GM21717 (cell line): ENCODE data around the gene VPS13C.
"Not testable (repeated sequence)": the region's sequence is repeated elsewhere in the genome, so short reads cannot be mapped to it uniquely, and the experiment has no call there.

Experiments
- ATAC-seq: cut with Tn5 transposase; IDR thresholded peaks from one replicate; pipeline ENCODE4 v1.9.1; 2021; ENCODE audit warnings: mild to moderate bottlenecking, moderate library complexity; ENCODE audit not compliant: unreplicated experiment

Gene VPS13C

DNA sequence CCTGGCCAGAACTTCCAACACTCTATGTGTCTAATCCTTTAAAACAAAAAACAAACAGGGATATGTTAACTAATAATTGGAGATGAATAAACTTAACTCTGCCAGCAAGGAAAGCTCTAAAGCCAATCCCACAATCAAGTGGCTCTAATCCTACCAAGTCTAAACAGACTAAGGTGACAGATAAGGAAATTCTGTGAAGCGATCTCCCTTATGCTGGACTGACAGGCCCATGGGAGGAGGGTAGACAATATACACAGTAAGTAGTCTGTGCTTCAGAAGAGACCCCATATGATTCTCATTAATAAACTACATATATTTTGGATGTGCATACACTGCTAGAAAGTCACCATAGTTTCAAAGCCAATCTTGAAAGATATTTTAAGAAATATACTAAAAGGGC lies 10.1 kb downstream of the VPS13C start:
- no peak for ATAC-seq

DNA sequence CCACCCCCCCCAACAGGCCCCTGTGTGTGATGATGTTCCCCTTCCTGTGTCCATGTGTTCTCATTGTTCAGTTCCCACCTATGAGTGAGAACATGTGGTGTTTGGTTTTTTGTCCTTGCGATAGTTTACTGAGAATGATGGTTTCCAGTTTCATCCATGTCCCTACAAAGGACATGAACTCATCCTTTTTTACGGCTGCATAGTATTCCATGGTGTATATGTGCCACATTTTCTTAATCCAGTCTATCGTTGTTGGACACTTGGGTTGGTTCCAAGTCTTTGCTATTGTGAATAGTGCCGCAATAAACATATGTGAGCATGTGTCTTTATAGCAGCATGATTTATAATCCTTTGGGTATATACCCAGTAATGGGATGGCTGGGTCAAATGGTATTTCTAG lies 12.0 kb downstream of the VPS13C start:
- not testable (repeated sequence) for ATAC-seq

DNA sequence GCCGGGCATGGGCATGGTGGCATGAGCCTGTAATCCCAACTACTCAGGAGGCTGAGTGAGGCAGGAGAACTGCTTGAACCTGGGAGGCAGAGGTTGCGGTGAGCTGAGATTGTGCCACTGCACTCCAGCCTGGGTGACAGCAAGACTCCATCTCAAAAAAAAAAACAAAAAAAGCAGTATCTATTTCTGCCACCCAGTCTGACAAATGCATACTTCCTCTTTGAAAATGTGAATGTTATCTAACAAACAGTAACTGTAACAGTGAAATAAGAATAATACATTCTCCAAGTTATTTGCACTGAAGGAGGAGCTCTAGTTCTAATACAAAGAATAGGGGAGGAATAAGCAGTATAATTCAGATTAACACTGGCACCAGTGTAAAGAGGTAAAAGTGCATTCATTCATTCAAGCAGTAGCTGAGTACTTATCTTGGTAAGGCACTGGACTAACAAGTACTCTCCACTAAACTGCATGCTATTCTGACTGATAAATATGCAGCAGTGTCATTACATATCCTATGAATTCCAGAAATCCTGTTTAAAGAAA lies 12.9 kb downstream of the VPS13C start:
- no peak for ATAC-seq

DNA sequence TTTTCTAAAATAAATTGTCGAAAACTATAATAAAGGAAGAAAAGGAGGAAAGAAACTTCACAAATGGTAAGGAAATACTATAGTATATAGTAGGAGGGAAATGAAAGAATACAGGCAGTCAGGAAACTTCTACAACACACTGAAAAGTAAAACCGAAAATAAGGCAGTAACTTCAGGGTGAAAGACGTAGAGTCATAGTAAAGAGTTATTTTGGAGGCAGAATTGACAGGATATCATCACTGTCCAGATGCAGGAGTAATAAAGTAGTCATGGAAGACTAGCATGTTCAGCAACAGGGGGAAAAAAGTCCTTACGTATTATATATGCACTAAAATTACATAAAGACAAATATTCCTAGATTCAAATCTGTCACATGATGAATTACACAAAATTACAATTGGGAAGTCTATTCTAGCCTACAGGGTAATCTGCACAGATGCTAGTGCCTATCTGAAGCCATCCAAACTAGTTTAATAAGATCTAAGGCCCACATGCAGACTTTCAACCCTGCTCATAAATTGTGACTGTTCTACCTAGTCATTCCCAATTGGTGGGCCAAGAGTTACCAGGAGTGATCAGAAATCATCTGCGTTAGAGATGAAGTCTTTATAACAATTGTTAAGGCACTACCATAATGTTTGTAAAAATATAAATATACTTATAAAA lies 14.0 kb downstream of the VPS13C start:
- peak; percentile 85 for ATAC-seq

DNA sequence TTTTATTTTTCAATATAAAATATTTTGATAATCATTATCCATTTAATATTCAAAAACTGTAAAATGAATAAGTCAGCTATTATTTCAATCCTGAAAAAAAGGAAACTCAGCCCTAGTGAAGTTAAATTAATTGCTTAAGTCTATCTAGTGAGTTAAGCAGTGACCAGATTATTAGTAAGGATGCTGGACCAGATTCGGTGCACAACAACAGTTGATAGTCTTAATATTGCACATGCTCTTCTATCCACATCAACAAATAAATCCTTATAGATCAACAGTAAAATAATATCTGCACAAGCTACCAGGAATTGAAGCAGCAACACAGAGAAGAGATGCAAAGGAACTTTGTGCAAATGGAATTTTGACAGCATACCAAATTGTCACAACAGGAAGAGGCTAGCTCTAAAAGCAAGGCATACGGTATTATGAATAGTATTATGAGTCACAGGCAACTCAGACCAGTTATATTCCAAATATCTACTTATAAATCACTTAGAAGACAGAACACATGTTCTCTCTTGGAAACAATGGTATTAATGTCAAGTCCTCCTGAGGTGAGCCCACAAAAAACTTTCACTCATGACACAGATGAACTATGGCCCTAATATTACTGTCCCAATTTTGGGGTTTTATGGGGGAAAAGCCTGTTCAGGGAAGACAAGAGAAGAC lies 24.9 kb downstream of the VPS13C start:
- no peak for ATAC-seq

DNA sequence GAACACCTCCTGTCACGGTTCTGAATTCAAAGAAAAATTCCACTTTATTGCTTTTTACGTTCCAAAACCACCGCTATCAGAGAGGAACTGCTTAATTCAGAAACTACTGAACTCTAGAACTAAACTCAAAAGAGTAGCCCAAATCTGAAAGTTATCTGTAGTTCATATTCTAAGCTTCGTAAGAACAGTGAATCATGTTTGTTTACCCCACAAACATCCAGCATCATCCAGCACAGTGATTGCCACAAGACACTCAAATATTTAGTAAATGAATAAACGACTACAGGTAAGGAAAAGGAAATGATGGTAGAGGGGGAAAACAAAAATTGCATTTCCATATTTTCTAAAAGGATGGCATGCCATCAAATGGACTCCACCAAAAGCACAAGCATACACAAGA lies 32.3 kb downstream of the VPS13C start:
- no peak for ATAC-seq

DNA sequence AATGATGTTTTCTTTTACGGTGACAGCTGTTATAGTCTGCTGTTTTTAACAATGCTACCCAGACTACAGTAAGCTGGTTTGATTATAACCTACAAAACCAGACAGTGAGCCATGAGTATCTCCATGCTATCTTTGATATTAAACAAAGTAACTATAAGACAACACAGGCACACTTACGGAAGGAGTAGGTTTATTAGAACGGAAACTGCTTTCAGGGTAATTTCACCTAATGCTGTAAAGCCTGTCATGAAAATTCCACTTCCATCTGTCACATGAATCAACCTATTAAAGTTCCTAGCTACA lies 33.0 kb downstream of the VPS13C start:
- ATAC-seq, result no peak

DNA sequence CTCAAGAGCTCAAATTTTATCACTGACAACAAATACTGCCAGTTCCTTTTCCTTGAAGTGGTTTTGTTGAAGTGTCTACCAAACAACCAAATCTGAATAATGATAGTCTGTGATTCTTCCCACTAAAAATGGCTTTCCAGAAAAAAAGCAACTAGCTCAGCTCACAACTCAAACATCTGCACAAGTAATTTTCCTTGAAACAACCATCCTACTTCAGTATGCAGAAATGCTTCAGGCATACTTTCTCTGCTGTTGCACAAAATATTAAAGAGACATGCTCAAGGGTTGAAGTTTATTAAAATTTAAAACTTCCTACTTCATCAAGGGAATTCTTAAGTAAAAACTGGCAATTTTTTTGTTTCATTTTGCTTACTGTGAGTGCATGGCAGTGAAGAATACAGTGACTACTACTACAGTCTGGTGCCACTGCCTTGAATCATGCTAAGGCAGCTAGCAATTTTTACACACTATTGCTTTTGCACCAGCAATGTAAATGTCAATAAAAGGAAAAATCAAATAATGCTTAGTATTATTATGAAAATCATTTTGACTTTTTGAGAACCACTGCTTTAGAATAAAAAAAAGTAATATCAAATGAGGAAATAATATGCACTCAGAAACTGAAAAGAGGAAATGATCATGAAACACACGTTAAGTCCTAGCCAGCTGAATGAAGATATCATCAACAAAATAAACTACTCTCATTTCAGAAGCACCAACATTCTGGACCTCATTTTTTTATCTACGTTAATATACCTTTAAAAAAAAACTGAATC lies 33.6 kb downstream of the VPS13C start:
- ATAC-seq, result no peak

DNA sequence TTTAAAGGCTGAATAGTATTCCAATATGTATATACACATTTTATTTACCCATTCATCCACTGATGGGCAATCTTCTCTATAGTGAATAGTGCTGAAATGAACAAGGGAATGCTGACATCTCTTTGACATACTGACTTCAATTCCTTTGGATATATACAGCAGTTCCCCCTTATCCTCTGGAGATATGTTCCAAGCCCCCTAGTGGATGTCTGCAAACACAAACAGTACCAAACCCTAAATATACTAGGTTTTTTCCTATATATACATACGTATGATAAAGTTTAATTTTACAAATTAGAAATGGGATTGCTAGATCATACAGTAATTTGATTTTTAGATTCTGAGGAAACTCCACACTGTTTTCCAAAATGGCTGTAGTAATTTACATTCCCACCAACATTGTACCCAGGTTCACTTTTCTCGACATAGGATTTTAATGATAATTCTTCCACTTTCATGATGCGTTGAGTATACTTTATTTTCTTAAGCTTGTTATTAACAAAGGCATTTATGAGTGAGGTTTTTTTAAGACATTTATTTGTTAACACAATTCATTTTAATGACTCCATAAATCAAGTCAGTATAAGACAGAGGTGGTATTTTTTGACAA lies 38.2 kb downstream of the VPS13C start:
- no peak for ATAC-seq

DNA sequence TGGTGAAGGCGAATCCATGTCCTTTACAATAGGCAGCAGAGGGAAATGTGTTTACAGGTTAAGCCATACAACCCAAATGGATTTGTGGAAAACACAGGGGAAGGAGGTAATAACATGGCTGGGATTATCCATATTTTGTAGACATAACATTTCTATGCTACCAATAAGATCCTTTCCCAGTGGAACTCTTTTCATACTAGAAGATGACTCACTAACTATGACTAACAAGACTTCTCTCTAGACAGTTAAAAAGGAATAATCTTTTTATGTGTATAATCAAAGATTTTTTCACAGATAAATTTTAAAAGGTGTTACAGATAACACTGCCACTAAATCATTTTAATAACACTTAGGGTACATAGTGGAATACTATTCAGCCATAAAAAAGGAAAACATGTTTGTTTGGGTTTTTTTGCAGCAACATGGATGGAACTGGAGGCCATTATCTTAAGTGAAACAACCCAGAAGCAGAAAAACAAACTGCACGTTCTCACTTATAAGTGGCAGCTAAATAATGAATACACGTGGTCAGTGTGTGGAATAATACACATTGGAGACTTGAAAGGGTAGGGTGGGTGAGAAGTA lies 39.6 kb downstream of the VPS13C start:
- no peak for ATAC-seq

DNA sequence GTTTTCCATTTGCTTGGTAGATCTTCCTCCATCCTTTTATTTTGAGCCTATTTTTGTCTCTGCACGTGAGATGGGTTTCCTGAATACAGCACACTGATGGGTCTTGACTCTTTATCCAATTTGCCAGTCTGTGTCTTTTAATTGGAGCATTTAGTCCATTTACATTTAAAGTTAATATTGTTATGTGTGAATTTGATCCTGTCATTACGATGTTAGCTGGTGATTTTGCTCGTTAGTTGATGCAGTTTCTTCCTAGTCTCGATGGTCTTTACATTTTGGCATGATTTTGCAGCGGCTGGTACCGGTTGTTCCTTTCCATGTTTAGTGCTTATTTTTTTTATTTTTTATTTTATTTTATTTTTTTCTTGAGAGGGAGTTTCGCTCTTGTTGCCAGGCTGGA lies 54.9 kb downstream of the VPS13C start:
- not testable (repeated sequence) for ATAC-seq

DNA sequence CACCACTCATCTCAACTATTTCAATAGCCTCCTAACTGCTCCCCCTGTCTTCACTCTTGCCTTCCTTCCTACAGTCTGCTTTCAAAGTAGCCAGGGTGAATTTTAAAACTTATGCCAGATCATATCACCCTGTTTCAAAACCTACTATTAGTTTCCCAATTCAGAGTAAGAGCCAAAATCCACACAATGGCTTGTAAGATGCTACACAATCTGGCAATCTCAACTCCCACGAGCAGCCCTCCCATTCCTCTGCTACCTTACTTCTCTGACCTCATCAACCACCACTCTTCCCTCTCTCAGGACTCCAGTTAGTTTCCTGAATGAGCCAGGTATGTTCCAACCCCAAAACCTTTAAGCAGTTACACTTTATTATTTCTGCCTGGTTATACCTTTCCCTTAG lies 62.5 kb downstream of the VPS13C start:
- ATAC-seq, result no peak

DNA sequence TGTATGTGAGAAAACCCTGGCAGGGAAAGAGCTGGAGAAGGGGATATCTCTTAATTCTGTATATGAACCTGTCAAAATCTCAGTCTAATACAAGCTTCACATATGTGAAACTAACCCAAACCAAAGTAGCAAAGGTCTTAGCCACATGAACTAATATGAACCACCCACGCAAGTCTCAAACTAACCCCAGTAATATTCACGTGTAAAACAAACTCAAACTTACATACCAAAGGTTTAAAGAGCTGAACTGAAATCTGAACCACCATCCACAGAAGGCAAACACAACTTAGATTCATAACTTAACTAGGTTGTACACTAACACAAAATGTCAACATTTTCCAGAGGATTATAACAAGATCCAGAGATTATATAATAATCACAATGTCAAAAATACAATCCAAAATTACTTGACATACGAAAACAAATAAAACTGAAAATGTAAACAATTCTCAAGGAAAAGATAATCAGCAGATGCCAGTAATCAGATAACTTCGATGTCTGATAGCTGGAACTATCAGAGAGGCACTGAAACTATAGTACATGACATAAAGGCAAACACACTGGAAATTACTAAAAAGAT lies 64.1 kb downstream of the VPS13C start:
- ATAC-seq, result no peak

DNA sequence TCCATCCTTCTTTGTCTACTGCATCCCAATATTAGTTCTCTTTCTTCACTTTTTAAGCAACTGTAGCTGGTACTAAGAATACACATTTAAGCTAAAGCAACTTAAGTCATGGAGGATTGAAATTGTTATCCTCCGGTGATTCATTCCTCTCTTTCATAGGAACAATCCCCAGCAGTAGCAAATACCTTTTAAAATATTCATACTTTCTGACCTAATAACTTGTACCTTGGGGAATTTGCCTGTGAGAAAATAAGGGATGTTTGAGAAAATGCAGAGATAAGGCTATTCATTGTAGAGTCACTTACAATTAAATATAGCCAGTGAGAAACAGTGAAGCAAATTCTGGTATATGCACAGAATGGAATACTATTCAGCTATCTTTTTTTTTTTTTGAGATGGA lies 66.0 kb downstream of the VPS13C start:
- ATAC-seq, result no peak

DNA sequence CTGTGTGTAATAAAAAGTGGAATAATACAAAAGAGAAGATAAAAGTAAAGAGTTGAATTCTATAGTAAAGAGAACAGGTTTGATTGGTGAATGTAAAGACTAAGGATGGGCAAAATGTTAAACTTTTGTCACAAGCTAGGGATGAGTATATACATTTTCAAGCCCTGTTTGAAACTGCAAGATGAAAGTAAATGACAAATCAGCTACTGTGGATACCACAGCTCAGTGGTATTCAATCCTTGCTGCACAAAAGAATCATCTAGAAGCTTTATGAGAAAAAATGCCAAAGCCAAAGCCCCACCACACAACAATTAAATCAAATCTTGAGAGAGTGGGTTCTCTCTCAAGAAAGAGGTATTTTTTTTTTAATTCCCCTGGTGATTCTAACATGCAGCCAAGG lies 67.7 kb downstream of the VPS13C start:
- no peak for ATAC-seq

DNA sequence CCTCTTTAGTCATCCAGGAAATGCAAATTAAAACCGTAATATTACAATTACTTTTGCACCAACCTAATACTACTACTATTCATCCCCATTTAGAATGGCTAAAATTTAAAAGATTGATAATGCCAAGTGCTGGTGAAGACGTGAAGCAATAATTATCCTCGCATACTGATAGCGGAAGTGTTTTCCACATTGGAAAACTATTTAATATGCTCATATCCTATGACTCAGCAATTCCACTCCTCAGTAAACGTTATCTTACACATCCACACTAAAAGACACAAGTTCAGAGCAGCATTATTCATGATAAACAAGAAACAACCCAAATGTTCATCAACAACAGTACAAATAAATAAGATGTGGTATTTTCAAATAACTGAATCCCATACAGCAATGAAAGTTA lies 70.6 kb downstream of the VPS13C start:
- ATAC-seq, result no peak

DNA sequence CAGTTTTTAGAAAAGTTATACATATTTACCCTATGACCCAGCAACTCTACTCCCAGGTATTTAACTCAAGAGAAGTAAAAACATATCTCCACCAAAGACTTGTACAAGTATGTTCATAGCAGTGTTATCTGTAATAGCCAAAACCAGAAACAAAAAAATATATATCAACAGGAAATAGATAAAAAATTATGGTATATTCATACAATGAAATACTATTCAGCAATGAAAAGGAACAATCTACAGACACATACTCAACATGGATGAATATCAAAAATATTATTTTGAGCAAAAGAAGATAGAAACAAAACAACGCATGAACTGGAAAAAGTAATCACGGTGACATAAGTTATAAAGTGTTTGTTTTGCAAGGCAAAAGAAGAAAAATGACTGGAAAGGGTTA lies 72.4 kb downstream of the VPS13C start:
- no peak for ATAC-seq

DNA sequence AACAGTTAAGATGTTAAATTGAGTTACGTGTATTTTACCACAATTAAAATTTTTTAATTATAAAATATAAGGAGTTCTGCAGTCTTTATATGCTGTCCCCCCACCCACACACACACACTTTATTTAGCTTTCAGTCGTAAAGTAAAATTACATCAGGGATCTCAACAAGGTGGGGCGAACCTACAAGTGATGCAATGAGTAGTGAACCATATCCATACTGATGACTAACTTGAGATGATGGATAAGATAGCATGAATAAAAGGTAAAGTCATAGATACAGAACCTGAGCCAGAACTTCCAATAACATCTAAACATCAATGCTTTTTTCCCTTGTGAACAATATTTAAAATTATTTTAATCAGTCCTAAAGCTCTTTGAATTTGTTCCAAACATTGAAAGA lies 77.2 kb downstream of the VPS13C start:
- ATAC-seq, result no peak

DNA sequence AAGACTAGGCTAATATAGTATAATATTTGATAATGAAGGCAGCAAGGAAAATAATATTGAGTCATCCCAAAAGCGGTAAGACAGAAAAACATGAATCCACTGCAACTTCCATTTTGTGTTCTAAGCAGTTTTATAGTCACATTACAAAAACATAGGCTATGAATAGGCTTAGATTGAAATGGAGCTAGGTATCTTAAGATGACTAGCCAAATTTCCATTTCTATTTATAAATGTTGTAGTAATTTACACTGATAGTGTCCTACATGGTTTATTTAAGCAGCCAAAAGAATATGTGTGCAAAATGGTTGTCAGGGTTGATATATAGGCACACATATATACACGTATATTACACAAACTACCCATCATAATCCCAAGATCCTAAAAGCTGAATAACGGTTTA lies 82.0 kb downstream of the VPS13C start:
- ATAC-seq, result no peak

DNA sequence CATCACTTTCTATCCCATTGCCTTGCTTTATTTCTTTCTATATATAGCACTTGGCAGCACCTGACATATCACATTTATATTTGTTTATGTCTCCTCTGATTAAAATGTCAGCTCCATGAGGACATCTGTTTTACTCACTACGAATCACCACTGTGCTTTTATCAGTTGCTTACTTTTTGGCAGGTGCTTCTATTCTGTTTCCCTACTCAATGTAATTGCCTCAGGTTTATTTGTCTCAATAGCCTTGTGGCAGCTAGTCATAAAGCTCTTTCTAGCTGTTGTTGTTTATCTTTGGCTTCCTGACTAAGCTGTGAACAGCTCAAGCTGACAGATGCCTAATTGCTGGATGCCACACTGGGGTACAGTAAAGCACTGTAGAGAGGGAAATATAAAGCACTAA lies 85.5 kb downstream of the VPS13C start:
- no peak for ATAC-seq

DNA sequence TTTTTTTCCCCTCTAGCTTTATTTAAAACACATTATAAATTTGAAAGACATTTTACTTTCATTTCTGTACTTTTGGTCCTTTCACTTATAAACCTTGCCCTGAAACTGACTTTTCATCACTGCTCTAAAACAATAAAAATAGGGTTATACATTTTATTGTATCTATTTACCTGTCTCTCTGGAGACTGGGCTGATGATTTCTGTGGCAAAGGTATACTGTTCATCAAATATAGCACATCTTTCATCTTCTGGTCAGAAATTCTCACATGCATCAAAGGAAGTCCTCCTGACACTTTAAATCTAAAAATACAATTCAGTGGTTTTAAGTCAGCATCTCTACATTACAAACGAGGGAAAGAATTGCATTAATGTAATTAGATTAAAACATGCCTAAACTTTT lies 86.1 kb downstream of the VPS13C start:
- no peak for ATAC-seq
